Measurements from ENCODE around the gene MTMR6. TPM values are rescaled to one million over a fixed set of nuclear protein-coding genes. Genes with fewer than 3 reads are reported as not detected.
A peak's percentile ranks its signal among the peaks of the same experiment; 100 is the strongest.

Gene MTMR6
- polyA plus RNA-seq, 1 of the 3 experiments (the other 2 are of a cell fraction): 4.8 TPM

DNA sequence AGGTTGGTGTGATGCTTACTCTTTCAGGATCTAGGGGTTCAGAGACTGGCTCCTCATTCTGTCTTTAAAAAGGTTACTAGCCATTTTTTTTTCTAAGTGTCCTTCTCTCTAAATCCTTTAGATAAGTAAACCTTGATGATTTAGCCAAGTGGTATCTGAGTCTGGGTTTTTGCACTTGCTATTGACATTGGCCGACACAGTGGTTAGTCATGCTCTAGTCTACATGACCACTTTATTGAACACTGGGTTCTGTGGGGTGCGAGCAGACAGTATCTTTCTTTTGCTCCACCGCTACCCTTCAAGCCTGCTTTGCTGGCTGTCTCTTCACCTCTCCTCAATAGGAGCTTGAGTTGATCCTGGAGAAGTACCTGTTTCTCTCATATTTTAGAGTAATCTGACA is 7.9 kb upstream of the MTMR6 start (continued):
- no peak for TF ChIP-seq POLR2AphosphoS5 (IDR thresholded peaks at IDR 0.05; ENCODE audit: low read depth, low read length)

DNA sequence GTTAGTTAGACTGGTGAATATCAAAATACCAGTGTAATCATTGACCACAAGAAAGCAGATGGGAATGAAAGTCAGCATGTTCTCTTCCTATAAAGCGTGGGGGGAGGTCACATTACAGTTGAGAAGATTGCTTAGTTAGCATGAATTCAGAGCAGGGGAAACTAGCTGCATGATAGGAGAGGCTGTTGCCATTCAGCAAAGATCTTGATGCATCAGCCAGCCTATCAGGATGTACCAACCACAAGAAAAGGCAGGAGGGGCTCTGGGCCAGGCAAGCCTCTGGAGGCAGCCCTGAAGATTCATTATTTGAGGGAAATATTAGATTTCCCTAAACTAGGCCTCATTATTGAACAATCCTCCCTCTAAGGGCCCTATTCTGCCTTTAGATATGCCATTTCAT is 5.0 kb upstream of the MTMR6 start:
- no peaks in the 10 kb centered on the region for H3K9me2 ChIP-seq
- 0 out of 2 replicates have a peak overlapping the region, but pooled peaks have one; percentile 17 for H2AFZ ChIP-seq (ENCODE audit: low read depth)
- peak; percentile 30 for DNase-seq
- WGBS (ENCODE audit: low lambda C conversion rate): 31% methylated on average over 1 of the region's 1 CpG
- no peaks in the 10 kb centered on the region for H3K9me3 ChIP-seq
- no peaks in the 10 kb centered on the region for H3K36me3 ChIP-seq (replicated peaks in 1 of 2; ENCODE audit: control insufficient read depth in 1 of 2, insufficient read depth in 2 of 2, low read length in 1 of 2)
- H3K27me3 ChIP-seq (ENCODE audit: insufficient read depth): no peaks in the 10 kb centered on the region
- CTCF ChIA-PET: no interaction called here
- no peaks in the 10 kb centered on the region for H3F3A ChIP-seq (replicated peaks; ENCODE audit: insufficient read depth)
- no peaks in the 10 kb centered on the region; a peak in 1 of 4 replicates for H3K4me1 ChIP-seq (ENCODE audit: control insufficient read depth in 1 of 2, insufficient read depth in 2 of 2, low read depth in 1 of 2, low read length in 1 of 2)
- POLR2A ChIA-PET: no interaction called here
- no peak overlapping the region for H3K27ac ChIP-seq (ENCODE audit: low read depth in 2 of 2, low read length in 1 of 2)
- H3K4me3 ChIP-seq (ENCODE audit: low read depth in 2 of 2, low read length in 1 of 2): no peak overlapping the region
- H3K79me2 ChIP-seq (ENCODE audit: insufficient read depth): peaks cover under 1% of the 10 kb centered on the region; the same call in 1 of the 2 replicates
- H3K4me2 ChIP-seq: no peak overlapping the region
- no peak overlapping the region for H3K9ac ChIP-seq
- no peaks in the 10 kb centered on the region for H4K20me1 ChIP-seq (ENCODE audit: insufficient read depth)
- no peak for TF ChIP-seq RFX5 (IDR thresholded peaks at IDR 0.05; ENCODE audit: low read length)
- TF ChIP-seq YY1 (IDR thresholded peaks at IDR 0.05; ENCODE audit: low read depth): no peak
- TF ChIP-seq, protein P1, sequence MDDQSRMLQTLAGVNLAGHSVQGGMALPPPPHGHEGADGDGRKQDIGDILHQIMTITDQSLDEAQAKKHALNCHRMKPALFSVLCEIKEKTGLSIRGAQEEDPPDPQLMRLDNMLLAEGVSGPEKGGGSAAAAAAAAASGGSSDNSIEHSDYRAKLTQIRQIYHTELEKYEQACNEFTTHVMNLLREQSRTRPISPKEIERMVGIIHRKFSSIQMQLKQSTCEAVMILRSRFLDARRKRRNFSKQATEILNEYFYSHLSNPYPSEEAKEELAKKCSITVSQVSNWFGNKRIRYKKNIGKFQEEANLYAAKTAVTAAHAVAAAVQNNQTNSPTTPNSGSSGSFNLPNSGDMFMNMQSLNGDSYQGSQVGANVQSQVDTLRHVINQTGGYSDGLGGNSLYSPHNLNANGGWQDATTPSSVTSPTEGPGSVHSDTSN (IDR thresholded peaks at IDR 0.05): no peak
- no peak for TF ChIP-seq FOXM1 (IDR thresholded peaks at IDR 0.05; ENCODE audit: low read depth)
- no peak for TF ChIP-seq RAD21 (IDR thresholded peaks at IDR 0.05; ENCODE audit: low read length)
- no peak for TF ChIP-seq POLR2AphosphoS5 (IDR thresholded peaks at IDR 0.05; ENCODE audit: low read depth, low read length)
- no peak for TF ChIP-seq TCF12 (IDR thresholded peaks at IDR 0.05)
- TF ChIP-seq GATA2 (CRISPR knock-in tag; IDR thresholded peaks at IDR 0.05): no peak
- TF ChIP-seq, protein P2, sequence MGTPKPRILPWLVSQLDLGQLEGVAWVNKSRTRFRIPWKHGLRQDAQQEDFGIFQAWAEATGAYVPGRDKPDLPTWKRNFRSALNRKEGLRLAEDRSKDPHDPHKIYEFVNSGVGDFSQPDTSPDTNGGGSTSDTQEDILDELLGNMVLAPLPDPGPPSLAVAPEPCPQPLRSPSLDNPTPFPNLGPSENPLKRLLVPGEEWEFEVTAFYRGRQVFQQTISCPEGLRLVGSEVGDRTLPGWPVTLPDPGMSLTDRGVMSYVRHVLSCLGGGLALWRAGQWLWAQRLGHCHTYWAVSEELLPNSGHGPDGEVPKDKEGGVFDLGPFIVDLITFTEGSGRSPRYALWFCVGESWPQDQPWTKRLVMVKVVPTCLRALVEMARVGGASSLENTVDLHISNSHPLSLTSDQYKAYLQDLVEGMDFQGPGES (IDR thresholded peaks at IDR 0.05; ENCODE audit: low read depth, low read length): no peak
- no peak for TF ChIP-seq EZH2phosphoT487 (IDR thresholded peaks at IDR 0.05; ENCODE audit: borderline replicate concordance, low read depth)
- TF ChIP-seq EP300 (IDR thresholded peaks at IDR 0.05; ENCODE audit: borderline replicate concordance in 1 of 2, low read depth in 1 of 2, low read length in 1 of 2): no peak
- TF ChIP-seq NFIC (IDR thresholded peaks at IDR 0.05; ENCODE audit: borderline replicate concordance): no peak
- no peak for TF ChIP-seq SIN3A (IDR thresholded peaks at IDR 0.05; ENCODE audit: borderline replicate concordance, low read depth, low read length)
- TF ChIP-seq, protein P3, sequence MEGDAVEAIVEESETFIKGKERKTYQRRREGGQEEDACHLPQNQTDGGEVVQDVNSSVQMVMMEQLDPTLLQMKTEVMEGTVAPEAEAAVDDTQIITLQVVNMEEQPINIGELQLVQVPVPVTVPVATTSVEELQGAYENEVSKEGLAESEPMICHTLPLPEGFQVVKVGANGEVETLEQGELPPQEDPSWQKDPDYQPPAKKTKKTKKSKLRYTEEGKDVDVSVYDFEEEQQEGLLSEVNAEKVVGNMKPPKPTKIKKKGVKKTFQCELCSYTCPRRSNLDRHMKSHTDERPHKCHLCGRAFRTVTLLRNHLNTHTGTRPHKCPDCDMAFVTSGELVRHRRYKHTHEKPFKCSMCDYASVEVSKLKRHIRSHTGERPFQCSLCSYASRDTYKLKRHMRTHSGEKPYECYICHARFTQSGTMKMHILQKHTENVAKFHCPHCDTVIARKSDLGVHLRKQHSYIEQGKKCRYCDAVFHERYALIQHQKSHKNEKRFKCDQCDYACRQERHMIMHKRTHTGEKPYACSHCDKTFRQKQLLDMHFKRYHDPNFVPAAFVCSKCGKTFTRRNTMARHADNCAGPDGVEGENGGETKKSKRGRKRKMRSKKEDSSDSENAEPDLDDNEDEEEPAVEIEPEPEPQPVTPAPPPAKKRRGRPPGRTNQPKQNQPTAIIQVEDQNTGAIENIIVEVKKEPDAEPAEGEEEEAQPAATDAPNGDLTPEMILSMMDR (IDR thresholded peaks at IDR 0.05): no peak
- TF ChIP-seq SMC3 (IDR thresholded peaks at IDR 0.05; ENCODE audit: low read depth, low read length): no peak
- TF ChIP-seq MEF2A (IDR thresholded peaks at IDR 0.05; ENCODE audit: borderline replicate concordance, low read depth): no peak
- TF ChIP-seq RXRA (IDR thresholded peaks at IDR 0.05; ENCODE audit: borderline replicate concordance, low read depth): no peak
- TF ChIP-seq JUND (IDR thresholded peaks at IDR 0.05): no peak
- TF ChIP-seq, protein P4, sequence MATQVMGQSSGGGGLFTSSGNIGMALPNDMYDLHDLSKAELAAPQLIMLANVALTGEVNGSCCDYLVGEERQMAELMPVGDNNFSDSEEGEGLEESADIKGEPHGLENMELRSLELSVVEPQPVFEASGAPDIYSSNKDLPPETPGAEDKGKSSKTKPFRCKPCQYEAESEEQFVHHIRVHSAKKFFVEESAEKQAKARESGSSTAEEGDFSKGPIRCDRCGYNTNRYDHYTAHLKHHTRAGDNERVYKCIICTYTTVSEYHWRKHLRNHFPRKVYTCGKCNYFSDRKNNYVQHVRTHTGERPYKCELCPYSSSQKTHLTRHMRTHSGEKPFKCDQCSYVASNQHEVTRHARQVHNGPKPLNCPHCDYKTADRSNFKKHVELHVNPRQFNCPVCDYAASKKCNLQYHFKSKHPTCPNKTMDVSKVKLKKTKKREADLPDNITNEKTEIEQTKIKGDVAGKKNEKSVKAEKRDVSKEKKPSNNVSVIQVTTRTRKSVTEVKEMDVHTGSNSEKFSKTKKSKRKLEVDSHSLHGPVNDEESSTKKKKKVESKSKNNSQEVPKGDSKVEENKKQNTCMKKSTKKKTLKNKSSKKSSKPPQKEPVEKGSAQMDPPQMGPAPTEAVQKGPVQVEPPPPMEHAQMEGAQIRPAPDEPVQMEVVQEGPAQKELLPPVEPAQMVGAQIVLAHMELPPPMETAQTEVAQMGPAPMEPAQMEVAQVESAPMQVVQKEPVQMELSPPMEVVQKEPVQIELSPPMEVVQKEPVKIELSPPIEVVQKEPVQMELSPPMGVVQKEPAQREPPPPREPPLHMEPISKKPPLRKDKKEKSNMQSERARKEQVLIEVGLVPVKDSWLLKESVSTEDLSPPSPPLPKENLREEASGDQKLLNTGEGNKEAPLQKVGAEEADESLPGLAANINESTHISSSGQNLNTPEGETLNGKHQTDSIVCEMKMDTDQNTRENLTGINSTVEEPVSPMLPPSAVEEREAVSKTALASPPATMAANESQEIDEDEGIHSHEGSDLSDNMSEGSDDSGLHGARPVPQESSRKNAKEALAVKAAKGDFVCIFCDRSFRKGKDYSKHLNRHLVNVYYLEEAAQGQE (IDR thresholded peaks at IDR 0.05; ENCODE audit: low read depth, low read length): no peak
- TF ChIP-seq ELF1 (IDR thresholded peaks at IDR 0.05): no peak

Data from SK-N-SH (cell line).